Measurements from ENCODE around the gene MYOD1.

The MYOD1 gene

GRCh38 chr11:17703951-17704350 lies 15.4 kb upstream of the MYOD1 start:
- no peak for DNase-seq (ENCODE audit: low spot score)
- TF ChIP-seq, protein P1, sequence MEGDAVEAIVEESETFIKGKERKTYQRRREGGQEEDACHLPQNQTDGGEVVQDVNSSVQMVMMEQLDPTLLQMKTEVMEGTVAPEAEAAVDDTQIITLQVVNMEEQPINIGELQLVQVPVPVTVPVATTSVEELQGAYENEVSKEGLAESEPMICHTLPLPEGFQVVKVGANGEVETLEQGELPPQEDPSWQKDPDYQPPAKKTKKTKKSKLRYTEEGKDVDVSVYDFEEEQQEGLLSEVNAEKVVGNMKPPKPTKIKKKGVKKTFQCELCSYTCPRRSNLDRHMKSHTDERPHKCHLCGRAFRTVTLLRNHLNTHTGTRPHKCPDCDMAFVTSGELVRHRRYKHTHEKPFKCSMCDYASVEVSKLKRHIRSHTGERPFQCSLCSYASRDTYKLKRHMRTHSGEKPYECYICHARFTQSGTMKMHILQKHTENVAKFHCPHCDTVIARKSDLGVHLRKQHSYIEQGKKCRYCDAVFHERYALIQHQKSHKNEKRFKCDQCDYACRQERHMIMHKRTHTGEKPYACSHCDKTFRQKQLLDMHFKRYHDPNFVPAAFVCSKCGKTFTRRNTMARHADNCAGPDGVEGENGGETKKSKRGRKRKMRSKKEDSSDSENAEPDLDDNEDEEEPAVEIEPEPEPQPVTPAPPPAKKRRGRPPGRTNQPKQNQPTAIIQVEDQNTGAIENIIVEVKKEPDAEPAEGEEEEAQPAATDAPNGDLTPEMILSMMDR (IDR thresholded peaks at IDR 0.05; ENCODE audit: extremely low read depth, missing control alignments): no peak

DNA sequence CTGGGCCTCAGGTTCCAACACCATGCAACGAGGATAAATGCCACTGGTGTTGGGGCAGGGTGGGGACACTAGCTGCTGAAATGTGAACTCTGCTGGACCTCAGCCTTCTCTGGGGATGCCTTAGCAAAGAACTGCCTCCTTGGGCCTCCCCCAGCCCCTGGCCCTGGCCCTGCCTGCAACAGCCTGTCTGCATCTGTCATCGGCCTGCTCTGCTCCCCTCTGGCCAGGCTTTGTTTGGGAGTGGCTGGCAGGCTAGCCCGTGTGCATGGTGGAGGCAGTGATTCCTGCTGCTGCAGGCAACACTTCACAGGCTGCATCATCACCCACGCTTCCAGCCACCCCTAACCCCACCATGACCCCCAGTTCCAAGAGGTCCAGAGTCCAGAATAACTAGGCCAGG lies 11.5 kb upstream of the MYOD1 start:
- TF ChIP-seq, protein P1 (IDR thresholded peaks at IDR 0.05; ENCODE audit: extremely low read depth, missing control alignments): no peak
- DNase-seq (ENCODE audit: low spot score): no peak

GRCh38 chr11:17711836-17712235 lies 7.5 kb upstream of the MYOD1 start:
- TF ChIP-seq, protein P1 (IDR thresholded peaks at IDR 0.05; ENCODE audit: extremely low read depth, missing control alignments): no peak
- DNase-seq (ENCODE audit: low spot score): no peak

GRCh38 chr11:17713851-17714250 lies 5.5 kb upstream of the MYOD1 start:
- no peak for DNase-seq (ENCODE audit: low spot score)
- TF ChIP-seq, protein P1 (IDR thresholded peaks at IDR 0.05; ENCODE audit: extremely low read depth, missing control alignments): no peak

GRCh38 chr11:17714356-17714854 lies 5.0 kb upstream of the MYOD1 start:
- TF ChIP-seq, protein P1 (IDR thresholded peaks at IDR 0.05; ENCODE audit: extremely low read depth, missing control alignments): no peak
- no peak for DNase-seq (ENCODE audit: low spot score)

DNA sequence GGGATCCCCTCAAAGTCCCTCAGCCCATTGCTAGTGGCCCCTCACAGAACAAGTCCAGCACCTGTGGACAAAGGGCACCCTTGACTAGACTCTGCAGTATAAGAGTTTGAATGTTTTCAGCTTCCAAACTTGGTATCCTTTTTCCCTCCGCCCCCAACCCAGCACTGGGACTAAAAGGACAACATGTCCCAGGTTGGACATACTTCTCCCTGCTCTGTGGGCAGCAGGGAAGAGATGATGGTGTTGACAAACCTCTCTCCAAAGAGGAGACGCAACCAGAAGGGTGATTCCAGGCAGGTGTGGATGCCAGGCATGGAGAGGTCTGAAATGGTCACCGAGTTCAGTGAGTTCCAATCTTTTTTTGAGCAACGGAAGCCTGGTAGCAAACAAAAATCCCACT lies 4.5 kb upstream of the MYOD1 start:
- no peak for DNase-seq (ENCODE audit: low spot score)
- TF ChIP-seq, protein P1 (IDR thresholded peaks at IDR 0.05; ENCODE audit: extremely low read depth, missing control alignments): no peak

GRCh38 chr11:17716807-17717206 lies 2.6 kb upstream of the MYOD1 start:
- no peak for DNase-seq (ENCODE audit: low spot score)
- TF ChIP-seq, protein P1 (IDR thresholded peaks at IDR 0.05; ENCODE audit: extremely low read depth, missing control alignments): no peak
